ENCODE measurements around the gene LRRC71.

The LRRC71 gene

DNA sequence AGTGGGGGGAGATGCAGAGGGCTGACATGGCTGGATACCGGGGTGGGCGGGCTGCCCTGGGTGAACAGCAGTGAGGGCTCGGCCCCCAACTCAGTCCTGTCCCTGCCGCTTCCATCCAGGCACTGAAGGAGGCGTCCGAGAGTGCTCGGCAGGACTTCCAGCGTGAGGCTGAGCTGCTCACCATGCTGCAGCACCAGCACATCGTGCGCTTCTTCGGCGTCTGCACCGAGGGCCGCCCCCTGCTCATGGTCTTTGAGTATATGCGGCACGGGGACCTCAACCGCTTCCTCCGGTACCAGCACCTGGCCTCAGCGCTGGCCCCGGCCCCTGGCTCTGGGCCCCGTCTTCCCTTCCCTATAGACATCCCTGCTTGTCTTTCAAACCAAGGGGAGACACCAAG lies 44.2 kb upstream of the LRRC71 start:
- Histone ChIP-seq H3K4me3 (replicated peaks; ENCODE audit: low read depth, low read length) (no peak overlapping the region), H3K27me3 (replicated peaks; ENCODE audit: control insufficient read depth, insufficient read depth, low read length) (no peaks in the 10 kb centered on the region; the same call in 1 of the 2 replicates), H3K36me3 (ENCODE audit: control insufficient read depth, insufficient read depth, low read length) (no peaks in the 10 kb centered on the region)
- no peak for DNase-seq (ENCODE audit: extremely low read depth, insufficient read length)
- TF ChIP-seq, protein P1, sequence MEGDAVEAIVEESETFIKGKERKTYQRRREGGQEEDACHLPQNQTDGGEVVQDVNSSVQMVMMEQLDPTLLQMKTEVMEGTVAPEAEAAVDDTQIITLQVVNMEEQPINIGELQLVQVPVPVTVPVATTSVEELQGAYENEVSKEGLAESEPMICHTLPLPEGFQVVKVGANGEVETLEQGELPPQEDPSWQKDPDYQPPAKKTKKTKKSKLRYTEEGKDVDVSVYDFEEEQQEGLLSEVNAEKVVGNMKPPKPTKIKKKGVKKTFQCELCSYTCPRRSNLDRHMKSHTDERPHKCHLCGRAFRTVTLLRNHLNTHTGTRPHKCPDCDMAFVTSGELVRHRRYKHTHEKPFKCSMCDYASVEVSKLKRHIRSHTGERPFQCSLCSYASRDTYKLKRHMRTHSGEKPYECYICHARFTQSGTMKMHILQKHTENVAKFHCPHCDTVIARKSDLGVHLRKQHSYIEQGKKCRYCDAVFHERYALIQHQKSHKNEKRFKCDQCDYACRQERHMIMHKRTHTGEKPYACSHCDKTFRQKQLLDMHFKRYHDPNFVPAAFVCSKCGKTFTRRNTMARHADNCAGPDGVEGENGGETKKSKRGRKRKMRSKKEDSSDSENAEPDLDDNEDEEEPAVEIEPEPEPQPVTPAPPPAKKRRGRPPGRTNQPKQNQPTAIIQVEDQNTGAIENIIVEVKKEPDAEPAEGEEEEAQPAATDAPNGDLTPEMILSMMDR (IDR thresholded peaks at IDR 0.05; ENCODE audit: insufficient read depth, low read length, poor library complexity, severe bottlenecking) = no peak

DNA sequence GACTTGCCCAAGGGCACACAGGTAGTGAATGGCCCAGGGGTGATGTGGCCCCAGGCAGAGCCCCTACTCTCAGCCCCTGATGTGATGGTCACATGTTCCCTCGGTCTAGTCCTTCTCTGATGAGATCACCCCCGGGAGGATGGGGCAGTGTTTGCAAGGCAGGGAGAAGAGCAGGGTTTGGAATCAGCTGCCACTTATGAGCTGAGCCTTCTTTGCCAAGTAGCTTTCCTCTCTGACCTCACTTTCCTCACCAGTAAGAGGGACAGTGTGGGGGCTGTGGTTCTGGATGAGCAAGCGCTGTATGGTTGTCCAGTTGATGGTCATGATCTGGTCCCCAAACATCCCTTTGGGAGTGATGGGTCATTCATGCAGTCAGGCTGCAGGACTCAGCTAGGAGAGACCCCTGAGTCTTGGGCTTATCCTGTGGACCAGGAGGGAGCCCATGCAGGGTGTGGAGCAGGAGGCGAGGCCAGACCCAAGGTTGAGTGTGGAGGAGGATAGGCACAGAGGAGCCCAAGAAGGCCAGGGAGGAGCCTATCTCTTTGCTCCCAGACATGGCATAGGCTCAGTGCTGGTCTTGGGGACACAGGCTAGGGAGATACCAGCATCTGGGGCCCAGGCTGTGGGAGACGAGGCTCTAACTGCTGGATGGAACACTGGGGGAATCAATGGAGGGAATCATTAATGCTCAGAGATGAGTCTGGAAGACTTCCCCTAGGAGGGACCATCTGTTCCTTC lies 42.8 kb upstream of the LRRC71 start:
- no peaks in the 10 kb centered on the region; the same call in 1 of the 2 replicates for H3K27me3 ChIP-seq (replicated peaks; ENCODE audit: control insufficient read depth, insufficient read depth, low read length)
- H3K4me3 ChIP-seq (replicated peaks; ENCODE audit: low read depth, low read length) = no peak overlapping the region
- H3K36me3 ChIP-seq (ENCODE audit: control insufficient read depth, insufficient read depth, low read length) = no peaks in the 10 kb centered on the region
- TF ChIP-seq, protein P1 (IDR thresholded peaks at IDR 0.05; ENCODE audit: insufficient read depth, low read length, poor library complexity, severe bottlenecking) = no peak
- no peak for DNase-seq (ENCODE audit: extremely low read depth, insufficient read length)

DNA sequence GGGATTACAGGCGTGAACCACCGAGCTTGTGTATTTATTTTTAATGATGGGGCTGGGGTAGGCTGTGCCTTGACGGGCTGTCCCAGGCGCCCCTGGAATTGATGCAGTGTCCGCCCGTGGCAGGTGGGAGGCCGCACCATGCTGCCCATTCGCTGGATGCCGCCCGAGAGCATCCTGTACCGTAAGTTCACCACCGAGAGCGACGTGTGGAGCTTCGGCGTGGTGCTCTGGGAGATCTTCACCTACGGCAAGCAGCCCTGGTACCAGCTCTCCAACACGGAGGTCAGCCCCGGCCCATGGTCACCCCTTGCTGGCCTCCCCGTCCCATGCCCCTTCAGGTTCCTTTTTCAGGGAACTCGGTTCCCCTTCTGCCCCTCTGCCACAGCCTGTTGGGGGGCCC lies 40.6 kb upstream of the LRRC71 start:
- Histone ChIP-seq H3K36me3 (ENCODE audit: control insufficient read depth, insufficient read depth, low read length) (no peaks in the 10 kb centered on the region), H3K27me3 (replicated peaks; ENCODE audit: control insufficient read depth, insufficient read depth, low read length) (no peaks in the 10 kb centered on the region; the same call in 1 of the 2 replicates), H3K4me3 (replicated peaks; ENCODE audit: low read depth, low read length) (no peak overlapping the region)
- TF ChIP-seq, protein P1 (IDR thresholded peaks at IDR 0.05; ENCODE audit: insufficient read depth, low read length, poor library complexity, severe bottlenecking) = no peak
- no peak for DNase-seq (ENCODE audit: extremely low read depth, insufficient read length)

DNA sequence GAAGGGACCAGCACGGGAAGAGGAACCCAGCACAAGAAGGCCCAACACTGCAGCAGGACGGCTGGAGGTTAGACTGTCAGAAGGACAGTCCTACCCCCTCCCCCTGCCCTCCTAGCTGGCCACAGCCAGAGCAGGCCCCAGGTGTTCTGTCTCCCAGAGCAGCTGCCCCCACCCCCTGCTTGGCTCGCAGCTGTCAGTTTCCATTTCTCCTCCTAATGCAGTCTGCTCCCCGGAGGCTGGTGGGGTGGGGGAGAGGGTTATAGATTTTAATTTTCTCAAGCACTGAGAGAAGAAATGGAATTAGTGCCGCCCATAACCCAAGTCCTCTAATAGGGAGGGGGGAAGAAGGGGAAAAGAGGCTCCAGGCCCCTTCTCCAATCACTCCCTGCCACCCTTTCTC lies 40.0 kb upstream of the LRRC71 start:
- Histone ChIP-seq H3K27me3 (replicated peaks; ENCODE audit: control insufficient read depth, insufficient read depth, low read length) (peaks cover 2% of the 10 kb centered on the region; the same call in 1 of the 2 replicates), H3K4me3 (replicated peaks; ENCODE audit: low read depth, low read length) (no peak overlapping the region), H3K36me3 (ENCODE audit: control insufficient read depth, insufficient read depth, low read length) (no peaks in the 10 kb centered on the region)
- DNase-seq (ENCODE audit: extremely low read depth, insufficient read length) = no peak
- TF ChIP-seq, protein P1 (IDR thresholded peaks at IDR 0.05; ENCODE audit: insufficient read depth, low read length, poor library complexity, severe bottlenecking) = no peak

DNA sequence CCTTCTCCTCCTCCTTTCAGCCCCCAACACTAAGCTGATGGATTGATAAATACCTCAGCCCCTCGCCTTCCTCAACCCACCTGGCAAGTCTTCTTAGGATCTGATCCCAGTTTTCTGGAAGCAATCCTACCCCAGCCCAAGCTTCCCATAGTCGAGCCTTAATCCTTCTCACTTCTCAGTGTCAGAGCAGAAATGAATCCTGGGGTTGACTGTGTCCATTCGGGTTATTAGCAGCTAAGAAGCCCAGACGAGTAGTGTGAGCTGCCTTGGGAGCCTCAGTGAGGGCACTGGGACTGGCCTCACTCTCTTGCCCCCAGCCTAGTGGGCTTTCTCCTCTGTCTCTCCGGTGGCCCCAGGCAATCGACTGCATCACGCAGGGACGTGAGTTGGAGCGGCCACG lies 39.3 kb upstream of the LRRC71 start:
- H3K27me3 ChIP-seq (replicated peaks; ENCODE audit: control insufficient read depth, insufficient read depth, low read length) = peaks cover 2% of the 10 kb centered on the region; the same call in 1 of the 2 replicates
- no peak overlapping the region for H3K4me3 ChIP-seq (replicated peaks; ENCODE audit: low read depth, low read length)
- no peaks in the 10 kb centered on the region for H3K36me3 ChIP-seq (ENCODE audit: control insufficient read depth, insufficient read depth, low read length)
- TF ChIP-seq, protein P1 (IDR thresholded peaks at IDR 0.05; ENCODE audit: insufficient read depth, low read length, poor library complexity, severe bottlenecking) = no peak
- DNase-seq (ENCODE audit: extremely low read depth, insufficient read length) = no peak
